Hematopoietic multipotent progenitor cell treated with erythropoietin and hydrocortisone succinate and interleukin-3 and kit ligand, for 17 days (in vitro differentiated cells): ENCODE results near the gene CHMP5.
"Not testable (repeated sequence)": the region's sequence is repeated elsewhere in the genome, so short reads cannot be mapped to it uniquely, and the experiment has no call there.

Experiments used
- DNase-seq: peaks from one replicate; pipeline ENCODE4 v3.0.0-alpha.2; 2015; ENCODE audit warnings: low spot score

CHMP5 gene

DNA sequence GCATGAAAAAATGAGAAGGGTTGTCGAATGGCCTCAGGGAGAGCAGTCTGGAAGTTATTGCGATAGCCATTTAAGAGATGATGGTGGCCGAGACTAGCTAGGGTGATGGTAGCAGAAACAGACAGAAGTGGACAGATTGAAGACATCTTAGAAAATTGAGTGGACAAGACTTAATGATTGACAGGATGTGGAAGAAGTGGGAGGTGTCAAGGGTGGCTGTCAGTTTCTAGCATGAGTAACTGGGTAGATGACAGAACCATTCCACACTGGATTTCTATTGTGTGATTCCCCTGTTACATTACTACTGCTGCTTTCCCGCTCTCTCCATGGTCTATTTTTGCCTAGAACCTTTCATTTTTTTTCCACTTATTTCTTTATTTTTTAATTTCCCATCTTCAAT, 12.6 kb downstream of the CHMP5 start:
- DNase-seq = no peak

DNA sequence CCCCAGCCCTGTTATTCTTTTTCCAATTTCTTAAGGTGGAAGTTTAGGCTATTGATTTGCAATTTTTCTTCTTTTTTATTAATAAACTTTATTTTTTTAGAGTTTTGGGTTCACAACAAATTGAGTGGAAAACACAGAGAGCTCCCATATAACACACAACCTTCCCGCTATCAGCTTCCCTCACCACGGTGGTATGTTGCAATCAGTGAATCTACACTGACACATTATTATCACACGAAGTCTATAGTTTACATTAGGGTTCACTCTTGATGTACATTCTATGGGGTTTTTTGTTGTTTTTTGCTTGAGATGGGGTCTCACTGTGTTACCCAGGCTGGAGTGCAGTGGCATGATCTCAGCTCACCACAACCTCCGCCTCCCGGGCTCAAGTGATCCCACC, 20.7 kb downstream of the CHMP5 start:
- no peak for DNase-seq

DNA sequence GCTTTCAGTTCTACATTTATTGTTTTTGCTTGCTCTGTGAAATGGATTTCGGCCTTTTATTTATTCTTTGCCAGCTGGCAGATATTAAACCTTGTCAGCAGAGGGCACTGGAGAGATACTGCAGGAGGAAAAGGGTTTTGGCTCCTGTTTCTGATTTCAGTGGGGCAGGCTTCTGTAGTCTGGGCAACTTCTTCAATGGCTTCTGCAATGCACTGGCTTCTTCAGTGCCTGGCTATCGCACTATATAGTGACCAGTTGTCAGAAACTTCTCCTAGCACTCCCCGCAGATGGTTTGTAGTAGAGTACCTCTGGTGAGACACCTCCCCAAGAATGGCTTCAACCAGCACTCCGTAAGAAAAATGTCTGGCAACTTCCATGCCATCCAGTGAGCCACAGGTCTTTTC, 22.2 kb downstream of the CHMP5 start:
- DNase-seq = peak; percentile 87

DNA sequence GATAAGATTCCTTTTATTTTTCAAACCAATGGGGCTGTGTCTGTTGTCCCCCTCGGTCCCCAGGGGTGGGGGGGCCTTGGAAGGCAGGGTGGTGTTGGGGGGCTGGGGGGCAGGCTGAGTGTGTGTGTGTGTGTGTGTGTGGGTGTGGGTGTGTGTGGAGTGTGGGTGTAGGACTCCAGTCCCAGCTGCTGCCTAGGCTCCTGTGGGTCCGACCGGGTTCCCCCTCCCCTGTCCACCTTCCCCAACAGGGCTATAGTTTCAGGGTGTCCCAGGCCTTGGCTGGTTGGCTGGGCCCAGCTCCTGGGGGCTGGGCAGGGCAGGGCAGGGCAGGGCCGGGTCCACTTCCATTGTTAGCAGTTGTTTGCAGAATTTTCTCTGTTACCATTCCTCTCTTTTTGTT, 23.4 kb downstream of the CHMP5 start:
- DNase-seq = no peak

DNA sequence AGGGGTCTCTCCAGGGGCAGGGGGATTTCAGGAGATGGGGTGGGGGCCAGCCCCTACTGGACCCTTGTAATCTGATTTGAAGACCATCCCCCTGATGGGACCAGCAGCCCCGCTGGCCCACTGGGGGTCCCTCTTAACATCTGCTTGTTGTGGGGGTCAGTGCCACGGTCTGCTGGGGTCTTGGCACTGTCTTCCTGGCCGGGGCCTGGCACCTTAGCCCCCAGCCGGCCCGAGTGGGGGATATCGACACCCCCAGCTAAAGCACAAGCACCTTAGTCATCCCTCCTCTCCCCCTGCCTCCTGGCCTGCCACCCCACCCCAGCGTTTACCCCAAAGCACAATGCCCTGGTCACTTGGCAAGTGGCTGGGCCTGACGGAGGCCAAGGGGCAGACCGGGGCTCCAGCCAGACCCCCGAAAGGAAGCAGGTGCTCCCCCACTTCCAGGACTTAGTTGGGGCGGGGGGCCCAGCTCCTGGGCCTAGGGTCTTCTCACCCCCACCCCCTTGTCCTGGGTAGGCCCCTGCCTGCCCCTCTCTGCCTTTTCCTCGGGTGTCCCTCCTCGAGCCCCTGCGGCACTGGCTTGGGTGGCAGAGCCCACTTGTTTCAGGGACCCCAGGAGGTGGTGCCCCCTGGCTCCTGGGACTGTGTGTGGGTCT, 24.1 kb downstream of the CHMP5 start:
- DNase-seq = no peak

DNA sequence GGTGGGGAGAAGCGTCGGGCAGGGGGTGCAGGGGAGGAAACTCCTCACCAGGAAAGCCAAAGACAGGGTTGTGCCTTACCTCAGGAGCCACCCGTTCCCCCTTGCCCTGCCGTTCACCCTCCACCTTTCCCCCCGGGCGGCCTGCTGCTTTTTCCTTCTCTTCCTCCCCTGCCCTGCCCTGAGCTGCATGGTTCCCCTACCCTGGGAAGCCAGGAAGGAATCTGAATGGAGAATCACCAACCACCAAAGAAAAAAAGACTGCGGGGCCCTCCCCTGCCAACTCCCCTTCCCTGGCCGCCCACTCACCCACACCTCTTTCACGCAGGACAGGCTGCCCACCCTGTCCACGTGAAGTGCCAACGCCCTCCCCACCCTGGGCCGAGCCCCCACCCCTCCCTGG, 24.6 kb downstream of the CHMP5 start:
- peak; percentile 46 for DNase-seq

DNA sequence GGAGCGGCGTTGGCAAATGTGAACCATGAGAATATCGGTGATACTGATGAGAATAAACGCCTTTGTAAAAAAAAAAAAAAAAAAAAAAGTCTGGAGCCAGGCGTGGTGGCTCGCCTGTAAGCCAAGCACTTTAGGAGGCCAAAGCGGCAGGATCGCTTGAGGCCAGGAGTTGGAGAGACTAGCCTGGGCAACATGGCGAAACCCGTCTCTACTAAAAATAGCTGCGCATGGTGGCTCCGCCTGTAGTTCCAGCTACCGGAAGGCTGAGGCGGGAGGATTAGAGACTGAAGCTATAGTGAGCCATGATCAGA, 25.0 kb downstream of the CHMP5 start:
- DNase-seq = no peak

DNA sequence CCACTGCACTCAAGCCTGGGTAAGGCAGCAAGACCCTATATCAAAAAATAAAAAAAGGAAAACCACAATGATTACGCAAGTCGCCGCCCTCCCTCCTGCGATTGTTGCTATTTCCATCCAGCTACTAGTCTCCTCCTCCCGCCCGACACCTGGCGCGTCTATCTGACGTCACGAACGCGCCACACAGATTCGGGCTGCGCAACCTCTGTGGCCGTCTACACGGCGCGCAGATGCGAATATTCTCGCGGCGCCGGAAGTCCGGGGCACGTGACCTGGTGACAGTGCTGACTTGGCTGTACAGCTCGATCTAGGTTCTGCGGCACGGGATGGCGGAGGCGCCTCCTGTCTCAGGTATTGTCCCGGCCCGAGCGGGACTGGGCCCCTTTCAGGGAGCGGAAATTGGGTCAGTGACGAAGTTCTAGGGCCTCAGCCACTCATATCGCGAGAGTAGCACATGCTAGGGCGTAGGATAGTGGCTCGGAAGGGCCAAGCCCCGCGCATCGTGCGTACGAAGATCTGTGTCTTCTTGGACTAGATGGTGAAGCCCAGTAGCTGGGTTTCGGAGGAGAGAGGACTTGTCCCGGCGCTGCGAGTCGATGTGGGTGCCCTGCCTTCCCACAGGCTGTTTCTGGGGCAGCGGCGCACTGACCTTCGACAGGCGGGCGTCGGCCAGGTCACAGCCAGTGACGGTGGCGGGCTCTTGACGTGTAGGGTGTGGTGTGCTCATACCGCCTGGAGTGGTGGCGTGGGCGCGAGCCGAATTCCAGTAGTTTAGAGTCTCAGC, 25.6 kb downstream of the CHMP5 start, which contains the start of gene NFX1:
TSS of gene NFX1 (plus strand) at position 270 of the 784 bp plus-strand sequence. CDS start at position 327, 57 bp downstream.
- peak; percentile 99 for DNase-seq

DNA sequence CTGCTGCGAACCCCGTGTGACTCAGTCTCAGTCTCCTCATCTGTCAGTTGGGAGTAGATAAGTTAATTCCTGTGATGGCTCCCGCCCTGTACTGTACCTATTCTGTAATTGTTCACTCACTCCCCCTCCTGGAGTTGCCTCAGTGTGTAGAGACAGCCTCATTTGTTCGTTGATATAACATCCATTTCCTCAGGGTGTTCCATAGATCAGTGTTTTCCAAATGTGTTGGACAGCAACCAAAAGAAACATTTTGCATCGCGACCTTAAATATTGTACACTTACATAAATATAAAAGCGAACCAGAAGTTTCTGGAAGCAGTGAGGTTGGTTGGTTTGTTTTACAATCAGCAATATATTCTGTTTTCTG, 26.2 kb downstream of the CHMP5 start:
- no peak for DNase-seq

DNA sequence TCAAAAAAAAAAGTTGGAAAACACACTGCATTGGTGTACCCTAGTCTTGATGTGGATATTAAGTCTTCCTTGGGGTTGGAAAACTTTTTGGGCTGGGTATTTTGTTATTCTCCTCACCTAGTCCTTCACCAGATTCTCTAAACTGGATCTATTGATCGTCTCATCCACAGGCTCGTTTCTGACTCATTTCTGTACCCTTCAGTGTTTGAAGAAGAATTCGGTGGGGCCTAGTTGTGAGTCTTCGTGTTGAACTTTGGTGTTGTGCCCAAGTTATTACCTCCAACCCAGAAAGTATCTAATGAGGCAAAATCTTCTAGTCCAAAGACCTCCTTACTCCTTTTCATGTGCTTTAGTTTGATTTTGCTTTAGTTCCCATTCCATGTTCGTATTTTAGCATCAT, 27.1 kb downstream of the CHMP5 start:
- DNase-seq = no peak

DNA sequence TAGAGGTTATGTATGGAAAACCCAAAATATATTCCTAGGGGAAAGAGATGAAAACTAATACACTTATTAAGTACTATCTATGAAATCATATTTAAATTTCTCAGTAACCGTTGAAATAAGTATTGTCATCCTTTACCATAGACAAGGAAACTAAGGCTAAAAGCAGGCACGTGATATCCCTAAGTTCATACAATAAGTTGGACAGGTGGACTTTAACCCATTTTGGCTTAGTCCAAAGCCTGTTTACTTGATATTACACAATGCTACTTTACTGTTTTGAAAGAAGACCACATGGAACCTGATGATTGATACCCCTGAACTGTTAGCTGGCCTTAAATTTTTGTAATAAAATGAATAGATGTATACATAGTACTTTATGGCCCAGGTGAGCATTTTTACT, 28.9 kb downstream of the CHMP5 start:
- DNase-seq = no peak

DNA sequence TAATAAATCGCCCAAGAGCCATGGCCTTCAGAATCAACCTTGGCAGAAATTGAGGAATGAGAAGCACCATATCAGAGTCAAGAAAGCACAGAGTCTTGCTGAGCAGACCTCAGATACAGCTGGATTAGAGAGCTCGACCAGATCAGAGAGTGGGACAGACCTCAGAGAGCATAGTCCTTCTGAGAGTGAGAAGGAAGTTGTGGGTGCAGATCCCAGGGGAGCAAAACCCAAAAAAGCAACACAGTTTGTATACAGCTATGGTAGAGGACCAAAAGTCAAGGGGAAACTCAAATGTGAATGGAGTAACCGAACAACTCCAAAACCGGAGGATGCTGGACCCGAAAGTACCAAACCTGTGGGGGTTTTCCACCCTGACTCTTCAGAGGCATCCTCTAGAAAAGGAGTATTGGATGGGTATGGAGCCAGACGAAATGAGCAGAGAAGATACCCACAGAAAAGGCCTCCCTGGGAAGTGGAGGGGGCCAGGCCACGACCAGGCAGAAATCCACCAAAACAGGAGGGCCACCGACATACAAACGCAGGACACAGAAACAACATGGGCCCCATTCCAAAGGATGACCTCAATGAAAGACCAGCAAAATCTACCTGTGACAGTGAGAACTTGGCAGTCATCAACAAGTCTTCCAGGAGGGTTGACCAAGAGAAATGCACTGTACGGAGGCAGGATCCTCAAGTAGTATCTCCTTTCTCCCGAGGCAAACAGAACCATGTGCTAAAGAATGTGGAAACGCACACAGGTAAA, 30.0 kb downstream of the CHMP5 start:
- DNase-seq = no peak

DNA sequence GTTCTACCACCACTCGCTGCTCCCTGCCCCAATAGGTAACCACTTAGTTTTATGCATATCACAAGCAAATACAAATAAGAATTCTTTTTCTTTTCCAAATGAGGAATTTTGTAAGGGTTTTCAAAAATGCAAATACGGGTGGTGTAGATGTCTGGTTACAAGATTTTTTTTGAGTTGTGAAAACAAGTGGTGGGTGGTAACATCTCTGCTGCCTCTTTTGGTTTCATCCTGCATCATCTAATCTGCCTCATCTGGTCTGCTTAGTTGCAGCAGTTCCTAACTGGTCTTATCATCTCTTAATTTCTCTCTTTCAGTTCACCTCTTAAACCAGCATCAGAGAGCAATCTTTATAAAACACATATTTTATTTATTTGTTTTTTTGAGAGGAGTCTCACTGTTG, 30.7 kb downstream of the CHMP5 start:
- no peak for DNase-seq

DNA sequence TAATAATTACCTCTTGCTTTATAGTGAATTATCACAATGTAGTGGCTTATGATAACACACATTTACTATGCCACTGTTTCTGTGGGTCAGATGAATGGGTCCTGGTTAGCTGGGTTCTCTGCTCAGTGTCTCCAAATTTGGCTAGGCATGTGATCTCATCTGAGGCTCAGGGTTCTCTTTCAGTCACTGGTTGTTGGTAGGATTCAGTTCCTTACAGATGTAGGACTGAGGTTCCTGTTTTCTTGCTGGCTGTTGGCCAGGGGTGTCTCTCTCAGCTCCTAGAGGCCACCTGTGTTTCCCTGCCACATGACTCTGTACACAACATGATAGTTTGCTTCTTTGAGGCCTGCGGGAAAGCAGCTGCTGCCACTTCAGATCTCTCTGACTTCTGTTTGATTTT, 32.6 kb downstream of the CHMP5 start:
- peak; percentile 69 for DNase-seq

DNA sequence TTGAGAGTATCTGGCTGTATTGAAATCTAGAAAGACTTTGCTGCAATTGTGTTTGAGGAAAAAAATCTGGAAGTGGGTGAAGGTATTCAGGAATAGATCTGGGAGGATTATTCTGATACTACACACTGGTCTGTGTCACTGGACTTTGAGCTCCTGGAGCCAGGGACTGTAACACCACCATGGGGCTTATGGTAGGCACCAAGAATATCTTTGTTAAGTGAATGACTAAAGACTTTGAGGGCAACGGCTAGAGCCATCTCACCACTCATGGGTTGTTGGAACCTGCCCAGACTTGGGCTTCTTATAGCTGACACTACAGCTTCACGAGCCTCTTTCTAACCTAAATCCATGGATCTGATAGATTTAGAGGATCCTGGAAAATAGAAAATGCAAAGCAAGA, 35.7 kb downstream of the CHMP5 start:
- DNase-seq = no peak

DNA sequence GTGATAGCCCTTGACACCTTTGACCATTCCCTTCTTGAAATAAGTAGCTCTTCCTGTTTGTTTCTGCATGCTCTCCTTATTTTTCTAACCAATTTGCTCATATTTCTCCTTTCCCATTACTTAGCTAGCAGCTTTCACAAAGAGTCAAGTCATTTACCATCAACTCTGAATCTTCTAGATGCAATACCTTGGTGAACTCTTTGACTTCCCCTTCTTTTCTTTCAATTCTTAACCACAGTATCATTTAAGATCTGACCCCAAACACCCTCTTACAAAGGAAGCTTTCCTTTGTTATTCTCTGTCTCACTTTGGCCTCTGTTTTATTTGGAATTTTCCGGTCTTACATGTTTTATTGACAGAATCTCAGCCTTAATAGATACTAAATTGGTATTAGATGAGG, 39.5 kb downstream of the CHMP5 start:
- DNase-seq = no peak

DNA sequence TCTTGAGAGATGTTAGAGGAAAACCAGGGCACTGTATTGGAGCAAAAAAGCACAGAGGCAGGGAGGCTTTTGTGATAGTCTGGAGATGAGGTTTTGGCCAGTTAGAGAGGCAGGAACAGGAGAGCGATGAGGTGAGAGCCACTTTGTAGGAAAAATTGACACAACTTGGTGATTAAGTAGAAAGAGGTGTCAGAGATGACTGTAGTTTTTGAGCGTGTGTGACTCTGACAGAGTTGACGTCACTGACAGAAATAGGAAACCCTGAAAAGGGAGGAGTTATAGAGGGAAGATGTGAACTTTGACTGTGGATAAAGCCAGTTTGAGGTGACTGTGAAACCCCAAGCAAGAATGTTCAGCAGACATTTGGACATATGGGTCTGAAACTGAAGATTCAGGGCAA, 41.2 kb downstream of the CHMP5 start:
- DNase-seq = no peak

DNA sequence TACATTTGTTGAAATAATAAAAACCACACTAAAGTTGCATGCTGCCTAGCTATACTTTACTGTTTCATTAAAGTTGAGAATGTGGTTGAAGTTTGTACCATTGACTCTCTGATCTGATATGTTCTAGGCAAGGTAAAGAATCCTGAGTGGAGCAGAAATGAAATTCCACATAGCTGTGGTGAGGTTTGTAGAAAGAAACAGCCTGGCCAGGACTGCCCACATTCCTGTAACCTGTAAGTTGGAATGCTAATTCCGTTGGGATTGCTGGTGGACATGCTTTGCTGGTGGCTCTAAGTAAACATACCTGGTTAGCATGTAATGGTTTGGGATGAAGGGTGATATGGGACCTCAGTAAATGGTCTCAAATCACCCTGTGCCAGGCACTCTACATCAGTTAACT, 42.2 kb downstream of the CHMP5 start:
- DNase-seq = no peak

DNA sequence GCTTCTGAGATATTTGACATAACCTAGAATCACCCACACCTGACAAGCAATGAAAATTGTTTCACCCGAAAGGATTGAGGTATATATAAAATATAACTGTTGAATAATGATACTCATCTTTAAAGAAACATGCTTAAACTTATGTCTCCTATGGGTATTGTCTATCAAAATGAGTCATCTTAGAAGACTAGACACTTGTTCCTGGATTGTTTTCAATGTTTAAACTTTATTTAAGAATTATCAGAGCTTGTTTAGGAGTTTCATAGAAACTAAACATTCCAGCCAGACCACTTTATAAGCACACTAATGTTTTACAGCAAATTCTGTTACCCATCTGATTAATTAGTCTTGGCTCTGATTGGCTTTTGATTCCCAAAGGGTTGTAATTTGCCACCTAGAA, 45.1 kb downstream of the CHMP5 start:
- DNase-seq = no peak

DNA sequence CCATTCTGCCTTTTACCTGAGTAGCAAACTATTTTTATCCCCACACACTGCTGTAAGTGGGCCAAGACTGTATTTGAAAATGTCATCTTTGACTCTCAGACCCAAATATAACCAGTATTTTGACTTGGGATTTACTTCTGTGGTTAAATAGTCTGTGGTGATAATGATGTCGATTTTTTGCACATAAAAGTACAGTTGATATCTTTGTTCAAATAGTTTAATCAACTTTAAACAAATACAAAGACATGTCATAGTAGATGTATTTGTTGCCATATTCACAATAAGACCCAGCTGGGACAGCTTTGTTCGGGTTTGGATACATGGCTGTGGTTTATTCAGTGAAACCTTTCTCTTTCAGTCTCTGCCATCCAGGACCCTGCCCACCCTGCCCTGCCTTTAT, 45.9 kb downstream of the CHMP5 start:
- DNase-seq = no peak

DNA sequence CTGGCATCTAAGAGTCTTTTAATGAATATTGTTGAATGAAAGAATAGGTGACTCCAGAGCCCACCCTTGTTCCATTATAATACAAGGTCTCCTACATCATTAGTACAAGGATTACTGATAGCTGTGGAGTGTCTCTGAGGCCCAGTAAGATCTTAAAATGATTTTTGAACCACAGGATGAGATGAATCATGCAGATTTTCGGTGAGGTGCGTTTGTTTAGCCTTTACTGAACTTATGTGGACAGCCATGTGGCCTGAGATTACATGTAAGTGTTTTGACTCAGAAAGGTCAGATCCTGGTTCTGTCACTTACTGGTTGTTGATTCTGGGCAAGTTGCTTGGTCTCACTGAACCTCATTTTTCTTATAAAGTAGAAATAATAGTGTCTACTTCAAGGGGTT, 47.1 kb downstream of the CHMP5 start:
- DNase-seq = no peak

DNA sequence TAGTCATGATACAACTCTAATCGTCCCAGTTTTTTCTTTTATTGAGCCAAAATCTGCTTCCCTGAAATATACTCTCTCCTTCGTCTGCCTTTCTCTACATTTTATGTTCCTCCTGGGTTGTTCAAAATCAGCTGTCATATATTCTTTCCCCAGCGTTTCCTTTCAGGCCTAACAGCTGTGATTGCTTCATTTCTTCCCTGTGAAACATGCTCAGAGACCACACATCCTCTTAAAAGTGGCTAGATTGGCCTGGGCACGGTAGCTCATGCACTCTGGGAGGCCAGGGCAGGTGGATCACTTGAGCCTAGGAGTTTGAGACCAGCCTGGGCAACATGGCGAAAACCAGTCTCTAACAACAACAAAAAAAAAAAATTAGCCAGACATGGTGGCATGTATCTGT, 50.5 kb downstream of the CHMP5 start:
- no peak for DNase-seq

DNA sequence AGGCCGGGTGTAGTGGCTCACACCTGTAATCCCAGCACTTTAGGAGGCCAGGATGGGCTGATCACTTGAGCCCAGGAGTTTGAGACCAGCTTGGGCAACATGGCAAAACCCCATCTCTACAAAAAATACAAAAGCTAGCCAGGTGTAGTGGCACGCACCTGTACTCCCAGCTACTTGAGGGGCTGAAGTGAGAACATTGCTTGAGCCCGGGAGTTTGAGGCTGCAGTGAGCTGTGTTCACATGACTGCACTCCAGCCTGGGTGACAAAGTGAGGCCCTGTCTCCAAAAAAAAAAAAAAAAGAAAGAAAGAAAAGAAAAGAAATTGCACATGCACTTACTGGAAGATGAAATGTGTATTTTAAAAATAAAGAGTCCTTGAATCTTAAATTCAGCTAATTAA, 52.3 kb downstream of the CHMP5 start:
- DNase-seq = not testable (repeated sequence)
